GM12878 (cell line): ENCODE measurements around the gene POMT1. TPM values are rescaled to one million over a fixed set of nuclear protein-coding genes. Genes with fewer than 3 reads are reported as not detected.

Experiments
- ATF7 ChIP-seq: fragments of 450-650 bp; IDR thresholded peaks from 2 replicates; pipeline ENCODE4 v1.6.1; 2016; ENCODE audit warnings: low read depth, mild to moderate bottlenecking
- BMI1 ChIP-seq: fragments of 450-650 bp; IDR thresholded peaks from 2 replicates; pipeline ENCODE4 v1.6.1; 2016; ENCODE audit warnings: mild to moderate bottlenecking, moderate library complexity, borderline replicate concordance
- E4F1 ChIP-seq: fragments of 450-650 bp; IDR thresholded peaks from 2 replicates; pipeline ENCODE4 v1.6.1; 2018; ENCODE audit warnings: borderline replicate concordance, mild to moderate bottlenecking; ENCODE audit not compliant: partially characterized antibody
- ELK1 ChIP-seq: IDR thresholded peaks from 2 replicates; pipeline ENCODE4 v1.6.1; 2012; ENCODE audit warnings: low read depth, low read length, improper control_type of control experiment
- RAD51 ChIP-seq: fragments of 450-650 bp; IDR thresholded peaks from 2 replicates; pipeline ENCODE4 v1.6.1; 2016; ENCODE audit warnings: moderate library complexity, mild to moderate bottlenecking, inconsistent platforms
- RFX5 ChIP-seq: IDR thresholded peaks from 2 replicates; pipeline ENCODE4 v1.6.1; 2011; ENCODE audit warnings: low read depth, low read length, improper control_type of control experiment
- SKIL ChIP-seq: fragments of 450-650 bp; IDR thresholded peaks from 2 replicates; pipeline ENCODE4 v1.6.1; 2017; ENCODE audit warnings: mild to moderate bottlenecking, low read depth, inconsistent platforms; ENCODE audit not compliant: poor library complexity, severe bottlenecking
- SMAD5 ChIP-seq: IDR thresholded peaks from 2 replicates; pipeline ENCODE4 v1.6.1; 2016; ENCODE audit warnings: antibody characterized with exemption, low read depth
- SREBF1 ChIP-seq: IDR thresholded peaks from 2 replicates; pipeline ENCODE4 v1.6.1; 2012; ENCODE audit warnings: mild to moderate bottlenecking, low read length
- TARDBP ChIP-seq: IDR thresholded peaks from 2 replicates; pipeline ENCODE4 v1.6.1; 2016; ENCODE audit warnings: borderline replicate concordance
- ZNF217 ChIP-seq: fragments of 450-650 bp; IDR thresholded peaks from 2 replicates; pipeline ENCODE4 v1.6.1; 2017; ENCODE audit warnings: antibody characterized with exemption, mild to moderate bottlenecking
- polyA plus RNA-seq, 11 experiments: library from polyadenylated mRNA; depleted of rRNA in 4 of 11; unstranded in 6 of 11; stranded (reverse) in 5 of 11; fragments of >200 nt; fragmentation: Nextera tagmentation in 4 of 11; fragmentation: Illumina TruSeq in 1 of 11; extraction: Ambion mirVana in 4 of 11; extraction: Trizol in 1 of 11; gene quantifications; 1 replicate in 1 of 11; 2 replicates in 10 of 11; pipeline versions ENCODE4 v1.2.1 to v1.2.3, GENCODE V29; 2011 to 2016; ENCODE audit warnings: inconsistent platforms in 2 of 11, missing spikeins in 2 of 11, low read depth in 1 of 11
- total RNA-seq, 4 experiments: library from RNA; depleted of rRNA in 3 of 4; stranded (reverse); fragments of >200 nt in 3 of 4; fragmentation: Illumina TruSeq in 1 of 4; extraction: Trizol in 1 of 4; gene quantifications; 2 replicates each; pipeline versions ENCODE4 v1.2.1 to v1.2.3, GENCODE V29; 2013 to 2021

POMT1 gene
- total and polyA plus RNA-seq, 10 of the 15 experiments (the other 5 are each of a cell fraction or from before 2014, with no cell fraction given) = 1.2 to 19.2 (median 12.6) TPM

GRCh38 chr9:131554843-131555351 is 52.2 kb downstream of the POMT1 start (continued):
- no peak for TF ChIP-seq SKIL
- TF ChIP-seq BMI1 = no peak
- no peak for TF ChIP-seq ATF7
- TF ChIP-seq ZNF217 = no peak
- no peak for TF ChIP-seq TARDBP
- no peak for TF ChIP-seq SMAD5
- no peak for TF ChIP-seq ELK1
- TF ChIP-seq SREBF1 = no peak
- TF ChIP-seq E4F1 = no peak
- no peak for TF ChIP-seq RFX5
- no peak for TF ChIP-seq RAD51
